A673 (cell line): Measurements from ENCODE around the gene FREY1.

Experiments
- CTCF ChIP-seq: fragments of 300-800, 200-600 bp; sonication (generic); conservative IDR thresholded peaks from 2 replicates; pipeline ENCODE4 v1.5.1; 2017; ENCODE audit warnings: low read depth, mild to moderate bottlenecking, antibody characterized with exemption, low read length, moderate library complexity, mixed read lengths
- EZH2 ChIP-seq: fragments of 200-600 bp; sonication (generic); IDR thresholded peaks from 2 replicates; pipeline ENCODE4 v1.6.1; 2017; ENCODE audit warnings: borderline replicate concordance, low read depth, mild to moderate bottlenecking, mixed read lengths, antibody characterized with exemption, low read length; ENCODE audit not compliant: poor library complexity, severe bottlenecking

- TF ChIP-seq CTCF (no peak), EZH2 (no peak)
Measured at GRCh38 chr11:45899448-45900174, 7.5 kb downstream of the FREY1 start.
